Activated naive CD8-positive, alpha-beta T cell treated with anti-CD3 and anti-CD28 coated beads, Interleukin-2, amount 50 U/mL, for 16 hours (primary cell): Measurements from ENCODE around the gene CMBL.

Source experiments
- DNase-seq: peaks from one replicate; pipeline ENCODE4 v3.0.0-alpha.2; 2020; ENCODE audit warnings: low read depth, low spot score

CMBL gene

GRCh38 chr5:10310066-10310779 is 2.5 kb upstream of the CMBL start:
- no peak for DNase-seq

- DNase-seq, result no peak
These were observed 1.1 kb upstream of the CMBL start for GRCh38 chr5:10308844-10309243.

- no peak for DNase-seq
These were observed 896 bp downstream of the CMBL start for GRCh38 chr5:10306806-10307205.

- no peak for DNase-seq
These were observed 1.6 kb downstream of the CMBL start for GRCh38 chr5:10306114-10306513.

- no peak for DNase-seq
These were observed 2.8 kb downstream of the CMBL start for GRCh38 chr5:10304932-10305331.

- DNase-seq, result no peak
These were observed 4.0 kb downstream of the CMBL start for GRCh38 chr5:10303699-10304170.

- no peak for DNase-seq
These were observed 4.5 kb downstream of the CMBL start for GRCh38 chr5:10303201-10303600.

GRCh38 chr5:10301842-10302610 is 5.7 kb downstream of the CMBL start:
- DNase-seq, result no peak

- DNase-seq, result no peak
These were observed 6.4 kb downstream of the CMBL start for GRCh38 chr5:10301266-10301665.

- no peak for DNase-seq
These were observed 7.5 kb downstream of the CMBL start for GRCh38 chr5:10300246-10300645.

- DNase-seq, result no peak
These were observed 10.0 kb downstream of the CMBL start for GRCh38 chr5:10297646-10298204.

- no peak for DNase-seq
These were observed 11.9 kb downstream of the CMBL start for GRCh38 chr5:10295619-10296326.

GRCh38 chr5:10293907-10294662 is 13.6 kb downstream of the CMBL start:
- DNase-seq, result no peak

GRCh38 chr5:10291692-10292339 is 15.9 kb downstream of the CMBL start:
- DNase-seq, result no peak

- DNase-seq, result no peak
These were observed 17.3 kb downstream of the CMBL start for GRCh38 chr5:10290438-10290837.

GRCh38 chr5:10289991-10290390 is 17.7 kb downstream of the CMBL start:
- no peak for DNase-seq

- DNase-seq, result no peak
These were observed 18.3 kb downstream of the CMBL start for GRCh38 chr5:10289353-10289752.

- DNase-seq, result no peak
These were observed 19.0 kb downstream of the CMBL start for GRCh38 chr5:10288592-10289219.

GRCh38 chr5:10286862-10287227 is 20.9 kb downstream of the CMBL start:
- no peak for DNase-seq

- DNase-seq, result no peak
These were observed 21.4 kb downstream of the CMBL start for GRCh38 chr5:10286162-10286861.
